CD14-positive monocyte (primary cell): Measurements from ENCODE around the gene CTF1. TPM values are rescaled to one million over a fixed set of nuclear protein-coding genes. Genes with fewer than 3 reads are reported as not detected.

Source experiments
- DNase-seq, 3 donors: peaks; one replicate each; pipeline ENCODE4 v3.0.0-alpha.2; 2011 to 2022
- H2AFZ ChIP-seq: 2 replicates; pipeline ENCODE4 v1.6.0; 2012; ENCODE audit warnings: mild to moderate bottlenecking, low read depth, low read length, inconsistent platforms; ENCODE audit not compliant: insufficient read depth, poor library complexity, severe bottlenecking
- H3K27ac ChIP-seq, 2 donors: 1 replicate in 1 of 2; 2 replicates in 1 of 2; pipeline ENCODE4 v1.5.1; 2012 to 2013; ENCODE audit warnings: low read length in 2 of 2, control low read depth in 1 of 2, inconsistent platforms in 1 of 2, low read depth in 1 of 2, mild to moderate bottlenecking in 1 of 2
- H3K27me3 ChIP-seq, 2 donors: one replicate each; pipeline versions ENCODE4 v1.6.0 to v1.6.1; 2011 to 2013; ENCODE audit warnings: low read length in 2 of 2; ENCODE audit not compliant: control insufficient read depth in 2 of 2, insufficient read depth in 2 of 2
- H3K36me3 ChIP-seq, 2 donors: replicated peaks in 1 of 2; 1 replicate in 1 of 2; 2 replicates in 1 of 2; pipeline versions ENCODE4 v1.5.1 to v1.6.1; 2012 to 2013; ENCODE audit warnings: low read length in 2 of 2, control low read depth in 1 of 2, inconsistent platforms in 1 of 2, mild to moderate bottlenecking in 1 of 2; ENCODE audit not compliant: insufficient read depth in 2 of 2, control insufficient read depth in 1 of 2
- H3K4me1 ChIP-seq, 2 donors: 1 replicate in 1 of 2; 2 replicates in 1 of 2; pipeline versions ENCODE4 v1.5.1 to v1.6.1; 2012 to 2013; ENCODE audit warnings: low read length in 2 of 2, control low read depth in 1 of 2, inconsistent platforms in 1 of 2, mild to moderate bottlenecking in 1 of 2, moderate library complexity in 1 of 2; ENCODE audit not compliant: insufficient read depth in 2 of 2, control insufficient read depth in 1 of 2
- H3K4me2 ChIP-seq: replicated peaks from 2 replicates; pipeline ENCODE3; 2012; ENCODE audit warnings: low read length, moderate library complexity, mild to moderate bottlenecking; ENCODE audit not compliant: poor library complexity, severe bottlenecking; ENCODE audit errors: extremely low read depth
- H3K4me3 ChIP-seq, 3 experiments: fragments of 200-600 bp in 1 of 3; sonication (generic) in 1 of 3; replicated peaks in 1 of 3; 1 replicate in 2 of 3; 2 replicates in 1 of 3; pipeline ENCODE4 v1.5.1; 2011 to 2013; ENCODE audit warnings: low read length in 3 of 3, mild to moderate bottlenecking in 3 of 3, control low read depth in 2 of 3, low read depth in 2 of 3, inconsistent platforms in 1 of 3, moderate library complexity in 1 of 3
- H3K79me2 ChIP-seq: 2 replicates; pipeline ENCODE4 v1.6.0; 2012; ENCODE audit warnings: mild to moderate bottlenecking, control low read depth, inconsistent platforms, low read length, moderate library complexity; ENCODE audit not compliant: insufficient read depth
- H3K9ac ChIP-seq: 2 replicates; pipeline ENCODE4 v1.6.0; 2017; ENCODE audit warnings: low read length, mild to moderate bottlenecking; ENCODE audit not compliant: insufficient read depth, poor library complexity, severe bottlenecking
- H3K9me3 ChIP-seq, 2 donors: replicated peaks in 1 of 2; 1 replicate in 1 of 2; 2 replicates in 1 of 2; pipeline versions ENCODE4 v1.5.1 to v1.6.1; 2012 to 2013; ENCODE audit warnings: low read length in 2 of 2, control low read depth in 1 of 2; ENCODE audit not compliant: control insufficient read depth in 1 of 2, insufficient read depth in 1 of 2
- H4K20me1 ChIP-seq: 2 replicates; pipeline ENCODE4 v1.6.0; 2012; ENCODE audit warnings: mild to moderate bottlenecking, low read length, control low read depth, moderate library complexity; ENCODE audit not compliant: insufficient read depth
- H3K27ac Mint-ChIP-seq, 7 donors: one replicate each; pipeline ENCODE4 v1.8.0; 2020; ENCODE audit warnings: mild to moderate bottlenecking in 7 of 7, mixed read lengths in 7 of 7, moderate library complexity in 6 of 7, inconsistent platforms in 2 of 7
- H3K27me3 Mint-ChIP-seq, 3 donors: one replicate each; pipeline ENCODE4 v1.8.0; 2021 to 2022; ENCODE audit warnings: low read depth in 3 of 3, mild to moderate bottlenecking in 3 of 3, mixed read lengths in 3 of 3, moderate library complexity in 3 of 3, inconsistent platforms in 1 of 3
- H3K36me3 Mint-ChIP-seq, 2 donors: one replicate each; pipeline ENCODE4 v1.8.0; 2020; ENCODE audit warnings: mixed read lengths in 2 of 2, inconsistent platforms in 1 of 2, mild to moderate bottlenecking in 1 of 2
- H3K4me1 Mint-ChIP-seq: one replicate; pipeline ENCODE4 v1.8.0; 2020; ENCODE audit warnings: mild to moderate bottlenecking, mixed read lengths
- H3K4me3 Mint-ChIP-seq, 2 donors: one replicate each; pipeline ENCODE4 v1.8.0; 2020; ENCODE audit warnings: mild to moderate bottlenecking in 2 of 2, mixed read lengths in 2 of 2, moderate library complexity in 1 of 2
- H3K9me3 Mint-ChIP-seq, 7 donors: one replicate each; pipeline ENCODE4 v1.8.0; 2020 to 2022; ENCODE audit warnings: mixed read lengths in 7 of 7, mild to moderate bottlenecking in 6 of 7, moderate library complexity in 6 of 7, inconsistent platforms in 2 of 7
- WGBS: methylation state at CpG from one replicate; pipeline ENCODE4 v1.1.5; 2013; ENCODE audit warnings: missing lambda C conversion rate; ENCODE audit not compliant: insufficient coverage; 5-methylcytosine and 5-hydroxymethylcytosine counted together
- intact Hi-C, 2 donors: fragments of 100-400 bp; cut with micrococcal nuclease; formaldehyde crosslinking; loops; one replicate each; pipeline versions ENCODE4 v1.15.0 to v1.15.1; 2023
- polyA plus RNA-seq, 3 donors: library from polyadenylated mRNA; depleted of rRNA in 1 of 3; unstranded in 2 of 3; stranded (reverse) in 1 of 3; fragments of 300-500 nt in 2 of 3; fragments of >200 nt in 1 of 3; fragmentation: Illumina TruSeq in 2 of 3; gene quantifications; 1 replicate in 2 of 3; 2 replicates in 1 of 3; pipeline ENCODE4 v1.2.3, GENCODE V29; 2012 to 2021
- TF ChIP-seq, protein P1 (sequence below): fragments of 200-600 bp; IDR thresholded peaks from one replicate; pipeline ENCODE4 v1.8.0; 2022; ENCODE audit warnings: antibody characterized with exemption, mild to moderate bottlenecking

CTF1 gene
- polyA plus RNA-seq, 3 donors = 0.93 TPM; not detected in 2

DNA sequence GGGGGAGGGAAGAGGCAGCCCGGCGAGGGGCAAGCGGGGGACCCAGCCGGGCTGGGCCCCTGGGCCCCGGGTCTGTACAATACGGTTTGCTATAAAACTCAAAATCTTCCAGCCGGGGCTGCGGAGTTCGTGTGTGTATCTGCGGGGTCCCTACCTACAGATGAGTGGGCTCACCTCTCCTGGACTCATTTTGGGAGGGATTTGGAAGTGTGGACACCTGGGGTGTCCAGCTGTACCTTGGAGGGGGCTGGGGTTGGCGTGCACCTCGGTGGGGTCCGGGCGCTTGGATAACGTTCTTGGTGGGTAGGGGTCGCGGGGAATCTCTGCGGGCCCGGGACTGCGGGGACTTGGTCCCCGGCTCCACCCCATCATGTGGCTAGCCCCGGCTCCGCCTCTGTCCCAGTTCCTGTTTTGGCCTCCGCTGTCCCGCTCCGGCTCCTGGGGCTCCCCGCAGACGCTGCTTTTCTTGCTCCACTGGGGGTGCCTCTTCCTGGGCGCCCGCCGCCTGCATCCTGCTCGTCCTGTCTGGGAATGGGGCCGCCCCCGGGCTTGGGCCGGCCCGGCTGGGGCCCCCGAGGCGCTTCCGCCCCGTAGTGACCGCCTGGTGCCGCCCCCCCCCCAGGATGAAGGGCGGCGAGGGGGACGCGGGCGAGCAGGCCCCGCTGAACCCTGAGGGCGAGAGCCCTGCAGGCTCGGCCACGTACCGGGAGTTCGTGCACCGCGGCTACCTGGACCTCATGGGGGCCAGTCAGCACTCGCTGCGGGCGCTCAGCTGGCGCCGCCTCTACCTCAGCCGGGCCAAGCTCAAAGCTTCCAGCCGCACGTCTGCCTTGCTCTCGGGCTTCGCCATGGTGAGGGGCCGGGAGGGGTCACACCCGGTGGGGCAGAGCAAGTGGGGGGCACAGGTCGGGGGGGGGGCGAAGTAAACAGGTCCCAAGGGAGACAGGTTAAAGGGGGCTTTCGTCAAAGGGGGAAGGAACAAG lies 52.5 kb downstream of the CTF1 start, which contains the start of gene ORAI3:
ORAI3 (plus strand) TSS at position 402 of the 983 bp plus-strand sequence; CDS start at position 624, 222 bp downstream.
- H2AFZ ChIP-seq = peak within 1 kb of the TSS; percentile 91
- H3K27me3 ChIP-seq = no peaks in the 10 kb centered on the region
- peaks cover 0 to 1% (median 0%) of the 10 kb centered on the region in 7 donors for H3K9me3 Mint-ChIP-seq
- under 1% methylated on average over 66 of the region's 70 CpGs for WGBS
- peak; percentile 69 to 85 (median 79) for DNase-seq
- peaks cover 25 to 28% of the 10 kb centered on the region in 2 donors for H3K4me1 ChIP-seq
- H3K36me3 ChIP-seq = peaks cover 20 to 39% of the 10 kb centered on the region in 2 donors
- peaks cover 0 to 4% (median 0%) of the 10 kb centered on the region in 3 donors for H3K27me3 Mint-ChIP-seq
- H3K9ac ChIP-seq = peak within 1 kb of the TSS; percentile 91
- intact Hi-C loops = no loop called here
- peak within 1 kb of the TSS; percentile 59 to 99 (median 85) for H3K4me3 ChIP-seq
- H3K4me2 ChIP-seq = peak within 1 kb of the TSS; percentile 99
- TF ChIP-seq, protein P1, sequence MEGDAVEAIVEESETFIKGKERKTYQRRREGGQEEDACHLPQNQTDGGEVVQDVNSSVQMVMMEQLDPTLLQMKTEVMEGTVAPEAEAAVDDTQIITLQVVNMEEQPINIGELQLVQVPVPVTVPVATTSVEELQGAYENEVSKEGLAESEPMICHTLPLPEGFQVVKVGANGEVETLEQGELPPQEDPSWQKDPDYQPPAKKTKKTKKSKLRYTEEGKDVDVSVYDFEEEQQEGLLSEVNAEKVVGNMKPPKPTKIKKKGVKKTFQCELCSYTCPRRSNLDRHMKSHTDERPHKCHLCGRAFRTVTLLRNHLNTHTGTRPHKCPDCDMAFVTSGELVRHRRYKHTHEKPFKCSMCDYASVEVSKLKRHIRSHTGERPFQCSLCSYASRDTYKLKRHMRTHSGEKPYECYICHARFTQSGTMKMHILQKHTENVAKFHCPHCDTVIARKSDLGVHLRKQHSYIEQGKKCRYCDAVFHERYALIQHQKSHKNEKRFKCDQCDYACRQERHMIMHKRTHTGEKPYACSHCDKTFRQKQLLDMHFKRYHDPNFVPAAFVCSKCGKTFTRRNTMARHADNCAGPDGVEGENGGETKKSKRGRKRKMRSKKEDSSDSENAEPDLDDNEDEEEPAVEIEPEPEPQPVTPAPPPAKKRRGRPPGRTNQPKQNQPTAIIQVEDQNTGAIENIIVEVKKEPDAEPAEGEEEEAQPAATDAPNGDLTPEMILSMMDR = no peak
- peaks cover 12 to 45% of the 10 kb centered on the region in 2 donors for H3K36me3 Mint-ChIP-seq
- H3K79me2 ChIP-seq = peaks cover 44% of the 10 kb centered on the region
- peaks cover 45% of the 10 kb centered on the region for H4K20me1 ChIP-seq
- H3K27ac ChIP-seq = peak within 1 kb of the TSS; percentile 38 to 80
- H3K4me3 Mint-ChIP-seq = peak within 1 kb of the TSS; percentile 90 to 97
- H3K4me1 Mint-ChIP-seq = peaks cover 22% of the 10 kb centered on the region
- H3K27ac Mint-ChIP-seq = peak within 1 kb of the TSS; percentile 86 to 95 (median 93)
- no peaks in the 10 kb centered on the region for H3K9me3 ChIP-seq
